HG02623 (cell line): ENCODE data around the gene IFT122.
"Not testable (repeated sequence)": the region's sequence is repeated elsewhere in the genome, so short reads cannot be mapped to it uniquely, and the experiment has no call there.

Source experiments
- ATAC-seq: cut with Tn5 transposase; IDR thresholded peaks from one replicate; pipeline ENCODE4 v1.9.1; 2021; ENCODE audit warnings: moderate library complexity; ENCODE audit not compliant: unreplicated experiment

IFT122 gene

GRCh38 chr3:129515108-129515820, 75.2 kb downstream of the IFT122 start:
- ATAC-seq: not testable (repeated sequence)

- not testable (repeated sequence) for ATAC-seq
These were observed 75.9 kb downstream of the IFT122 start for GRCh38 chr3:129515821-129516432.

- no peak for ATAC-seq
These were observed 77.5 kb downstream of the IFT122 start for GRCh38 chr3:129517516-129517915.

- no peak for ATAC-seq
These were observed 78.1 kb downstream of the IFT122 start for GRCh38 chr3:129518038-129518561.

GRCh38 chr3:129518581-129518980, 78.6 kb downstream of the IFT122 start:
- no peak for ATAC-seq

GRCh38 chr3:129519449-129519848, 79.4 kb downstream of the IFT122 start:
- ATAC-seq: no peak

- ATAC-seq: no peak
These were observed 80.1 kb downstream of the IFT122 start for GRCh38 chr3:129519896-129520715.

- ATAC-seq: no peak
These were observed 80.9 kb downstream of the IFT122 start for GRCh38 chr3:129520960-129521359.

- no peak for ATAC-seq
These were observed 81.6 kb downstream of the IFT122 start for GRCh38 chr3:129521611-129522010.

- no peak for ATAC-seq
These were observed 82.9 kb downstream of the IFT122 start for GRCh38 chr3:129522953-129523352.

- ATAC-seq: no peak
These were observed 84.1 kb downstream of the IFT122 start for GRCh38 chr3:129524081-129524480.

GRCh38 chr3:129525341-129525968, 85.4 kb downstream of the IFT122 start:
- no peak for ATAC-seq

- peak; percentile 85 for ATAC-seq
These were observed 86.3 kb downstream of the IFT122 start for GRCh38 chr3:129526121-129526900.

- ATAC-seq: no peak
These were observed 87.2 kb downstream of the IFT122 start for GRCh38 chr3:129527262-129527661.

GRCh38 chr3:129528589-129529100, 88.6 kb downstream of the IFT122 start, which contains the start of gene RHO:
RHO (plus strand) TSS chr3:129528639; CDS start chr3:129528734, 95 bp downstream.
- no peak for ATAC-seq

GRCh38 chr3:129529436-129530210, 89.6 kb downstream of the IFT122 start:
- no peak for ATAC-seq

GRCh38 chr3:129530251-129530791, 90.3 kb downstream of the IFT122 start:
- no peak for ATAC-seq

GRCh38 chr3:129530821-129531220, 90.8 kb downstream of the IFT122 start:
- ATAC-seq: no peak

GRCh38 chr3:129531699-129532098, 91.7 kb downstream of the IFT122 start:
- no peak for ATAC-seq
